ENCODE results near the gene HOXA7. TPM values are rescaled to one million over a fixed set of nuclear protein-coding genes. Genes with fewer than 3 reads are reported as not detected.

The HOXA7 gene
- polyA plus RNA-seq, 1 of the 3 experiments (the other 2 are of a cell fraction) = not detected

- 12% methylated on average over 25 of the region's 46 CpGs for WGBS (ENCODE audit: low lambda C conversion rate)
- H4K20me1 ChIP-seq (ENCODE audit: insufficient read depth) = peaks cover 13% of the 10 kb centered on the region
- H3K4me3 ChIP-seq (ENCODE audit: low read depth in 2 of 2, low read length in 1 of 2) = no peak overlapping the region
- H3K4me2 ChIP-seq = no peak overlapping the region
- DNase-seq = no peak
- no peaks in the 10 kb centered on the region for H3K79me2 ChIP-seq (ENCODE audit: insufficient read depth)
- CTCF ChIA-PET = interaction anchor here (1.4 to 12.3 kb wide), 7 partner anchors 4 to 800 kb away, joined by 3 to 205 read pairs (median 12); partner anchors contain the start of genes HOXA10, HOXA7 and HOXA9
- peaks cover 0 to 2% of the 10 kb centered on the region in 2 experiments; a peak in 1 of 4 replicates for H3K4me1 ChIP-seq (ENCODE audit: control insufficient read depth in 1 of 2, insufficient read depth in 2 of 2, low read depth in 1 of 2, low read length in 1 of 2)
- no peaks in the 10 kb centered on the region for H3K36me3 ChIP-seq (replicated peaks in 1 of 2; ENCODE audit: control insufficient read depth in 1 of 2, insufficient read depth in 2 of 2, low read length in 1 of 2)
- POLR2A ChIA-PET = no interaction called here
- H2AFZ ChIP-seq (ENCODE audit: low read depth) = no peak overlapping the region
- H3K9me2 ChIP-seq = no peaks in the 10 kb centered on the region
- H3K27me3 ChIP-seq (ENCODE audit: insufficient read depth) = peaks cover 100% of the 10 kb centered on the region
- TF ChIP-seq REST (IDR thresholded peaks at IDR 0.05; ENCODE audit: low read depth, low read length) (no peak), ZBTB33 (IDR thresholded peaks at IDR 0.05; ENCODE audit: borderline replicate concordance, low read depth) (no peak), RCOR1 (IDR thresholded peaks at IDR 0.05; ENCODE audit: low read length) (no peak), RAD21 (IDR thresholded peaks at IDR 0.05; ENCODE audit: low read length) (no peak), USF2 (IDR thresholded peaks at IDR 0.05; ENCODE audit: borderline replicate concordance, low read depth, low read length) (no peak), EZH2phosphoT487 (IDR thresholded peaks at IDR 0.05; ENCODE audit: borderline replicate concordance, low read depth) (peak; percentile 97), MEF2A (IDR thresholded peaks at IDR 0.05; ENCODE audit: borderline replicate concordance, low read depth) (no peak)
- H3F3A ChIP-seq (replicated peaks; ENCODE audit: insufficient read depth) = peaks cover 9% of the 10 kb centered on the region
- no peak overlapping the region for H3K27ac ChIP-seq (ENCODE audit: low read depth in 2 of 2, low read length in 1 of 2)
- H3K9ac ChIP-seq = no peak overlapping the region
- no peaks in the 10 kb centered on the region for H3K9me3 ChIP-seq
Observed at GRCh38 chr7:27169658-27170425, 13.4 kb upstream of the HOXA7 start.

All from SK-N-SH (cell line).